Omental fat pad (tissue), 4 donors: ENCODE measurements around the gene HSPA4L. TPM values are rescaled to one million over a fixed set of nuclear protein-coding genes. Genes with fewer than 3 reads are reported as not detected.

Experiments used
- ATAC-seq: fragments of 150-250 bp; one replicate; pipeline ENCODE4 v1.9.1; 2016; ENCODE audit warnings: mild to moderate bottlenecking, moderate library complexity; ENCODE audit not compliant: low FRiP score
- DNase-seq: peaks from one replicate; pipeline ENCODE4 v3.0.0-alpha.2; 2019; ENCODE audit warnings: low spot score
- CTCF ChIP-seq, 3 donors: fragments of 450-650 bp; IDR thresholded peaks; one replicate each; pipeline ENCODE4 v1.5.1; 2016 to 2017; ENCODE audit warnings: antibody characterized with exemption in 3 of 3, mild to moderate bottlenecking in 3 of 3, moderate library complexity in 2 of 3
- total RNA-seq, 4 donors: library from RNA; depleted of rRNA; stranded (reverse); fragments of >200 nt; gene quantifications; one replicate each; pipeline ENCODE4 v1.1.0, GENCODE V29; 2016

The HSPA4L gene
- total RNA-seq, 4 donors from 2014 or later: 1.3 to 4.6 (median 2.1) TPM

GRCh38 chr4:127856196-127856812 is 74.2 kb downstream of the HSPA4L start:
- ATAC-seq (no peak), DNase-seq (no peak)
- no peak for TF ChIP-seq CTCF (IDR thresholded peaks at IDR 0.05)

- no peak for TF ChIP-seq CTCF (IDR thresholded peaks at IDR 0.05)
Measured at GRCh38 chr4:127856813-127857447, 74.8 kb downstream of the HSPA4L start.

GRCh38 chr4:127857641-127858040 is 75.5 kb downstream of the HSPA4L start:
- no peak for TF ChIP-seq CTCF (IDR thresholded peaks at IDR 0.05)
- DNase-seq (no peak), ATAC-seq (no peak)

More at GRCh38 chr4:127856813-127857447, 74.8 kb downstream of the HSPA4L start:
- no peak for ATAC-seq
- no peak for DNase-seq

GRCh38 chr4:127868196-127868595 is 86.1 kb downstream of the HSPA4L start:
- DNase-seq (no peak), ATAC-seq (no peak)
- no peak for TF ChIP-seq CTCF (IDR thresholded peaks at IDR 0.05)

GRCh38 chr4:127870281-127870680 is 88.2 kb downstream of the HSPA4L start:
- TF ChIP-seq CTCF (IDR thresholded peaks at IDR 0.05): no peak
- no peak for ATAC-seq
- DNase-seq: no peak

GRCh38 chr4:127870688-127871087 is 88.6 kb downstream of the HSPA4L start:
- no peak for TF ChIP-seq CTCF (IDR thresholded peaks at IDR 0.05)
- DNase-seq (no peak), ATAC-seq (no peak)

- TF ChIP-seq CTCF (IDR thresholded peaks at IDR 0.05): no peak
- ATAC-seq: no peak
- DNase-seq: no peak
Measured at GRCh38 chr4:127875791-127876190, 93.7 kb downstream of the HSPA4L start.
